ENCODE measurements around the gene MSMP.

- TF ChIP-seq EZH2 (IDR thresholded peaks at IDR 0.05; ENCODE audit: borderline replicate concordance, control insufficient read depth, low read depth, low read length), result no peak
- no peak for TF ChIP-seq CTCF (IDR thresholded peaks at IDR 0.05 in 2 of 3, conservative IDR thresholded peaks at IDR 0.05 in 1 of 3; ENCODE audit: control insufficient read depth in 2 of 3, extremely low read depth in 1 of 3, insufficient read depth in 1 of 3, low read depth in 3 of 3, low read length in 3 of 3)
- TF ChIP-seq POLR2AphosphoS2 (IDR thresholded peaks at IDR 0.05; ENCODE audit: low read depth, low read length), result no peak
These were observed 24.4 kb upstream of the MSMP start for GRCh38 chr9:35778496-35778895.

Data from GM12878 (cell line).